Rectal smooth muscle tissue (tissue), 1 donor: Measurements from ENCODE around the gene LYSMD2.

Experiments used
- H3K27ac ChIP-seq: one replicate; pipeline ENCODE4 v1.7.0; 2013; ENCODE audit warnings: low read depth, low read length, inconsistent platforms
- H3K27me3 ChIP-seq: one replicate; pipeline ENCODE4 v1.7.0; 2013; ENCODE audit warnings: low read length; ENCODE audit not compliant: control insufficient read depth, insufficient read depth
- H3K36me3 ChIP-seq: one replicate; pipeline ENCODE4 v1.7.0; 2013; ENCODE audit warnings: low read length; ENCODE audit not compliant: control insufficient read depth, insufficient read depth
- H3K4me1 ChIP-seq: one replicate; pipeline ENCODE4 v1.7.0; 2013; ENCODE audit warnings: low read length; ENCODE audit not compliant: control insufficient read depth, insufficient read depth
- H3K4me3 ChIP-seq: one replicate; pipeline ENCODE4 v1.7.0; 2013; ENCODE audit warnings: low read length
- H3K9ac ChIP-seq: one replicate; pipeline ENCODE4 v1.7.0; 2013; ENCODE audit warnings: low read length

LYSMD2 gene

GRCh38 chr15:51724673-51725072 is 12.8 kb downstream of the LYSMD2 start:
- peaks cover 27% of the 10 kb centered on the region for H3K4me1 ChIP-seq
- H3K27ac ChIP-seq = no peak overlapping the region

GRCh38 chr15:51724199-51724598 is 13.3 kb downstream of the LYSMD2 start:
- no peak overlapping the region for H3K9ac ChIP-seq
- no peak overlapping the region for H3K27ac ChIP-seq
- no peak overlapping the region for H3K4me3 ChIP-seq
- H3K27me3 ChIP-seq = no peaks in the 10 kb centered on the region
- H3K36me3 ChIP-seq = no peaks in the 10 kb centered on the region
- H3K4me1 ChIP-seq = peaks cover 27% of the 10 kb centered on the region

More at GRCh38 chr15:51724673-51725072, 12.8 kb downstream of the LYSMD2 start:
- H3K4me3 ChIP-seq = no peak overlapping the region
- H3K36me3 ChIP-seq = no peaks in the 10 kb centered on the region
- no peak overlapping the region for H3K9ac ChIP-seq
- no peaks in the 10 kb centered on the region for H3K27me3 ChIP-seq

GRCh38 chr15:51721199-51721960 is 16.1 kb downstream of the LYSMD2 start:
- Histone ChIP-seq H3K4me1 (peaks cover 14% of the 10 kb centered on the region), H3K4me3 (no peak overlapping the region), H3K27ac (no peak overlapping the region), H3K27me3 (no peaks in the 10 kb centered on the region), H3K9ac (no peak overlapping the region), H3K36me3 (no peaks in the 10 kb centered on the region)

- Histone ChIP-seq H3K27me3 (no peaks in the 10 kb centered on the region), H3K4me3 (no peak overlapping the region), H3K4me1 (peaks cover 8% of the 10 kb centered on the region), H3K27ac (no peak overlapping the region), H3K36me3 (no peaks in the 10 kb centered on the region), H3K9ac (no peak overlapping the region)
These were observed 17.1 kb downstream of the LYSMD2 start for GRCh38 chr15:51720201-51720995.

- Histone ChIP-seq H3K9ac (no peak overlapping the region), H3K27ac (no peak overlapping the region), H3K4me3 (no peak overlapping the region), H3K27me3 (no peaks in the 10 kb centered on the region), H3K36me3 (no peaks in the 10 kb centered on the region), H3K4me1 (no peaks in the 10 kb centered on the region)
These were observed 18.7 kb downstream of the LYSMD2 start for GRCh38 chr15:51718746-51719145.

- Histone ChIP-seq H3K27ac (no peak overlapping the region), H3K36me3 (no peaks in the 10 kb centered on the region), H3K27me3 (no peaks in the 10 kb centered on the region)
These were observed 19.2 kb downstream of the LYSMD2 start for GRCh38 chr15:51718219-51718618.

GRCh38 chr15:51714911-51715310 is 22.5 kb downstream of the LYSMD2 start:
- no peaks in the 10 kb centered on the region for H3K36me3 ChIP-seq
- H3K27me3 ChIP-seq = no peaks in the 10 kb centered on the region
- no peaks in the 10 kb centered on the region for H3K4me1 ChIP-seq
- no peak overlapping the region for H3K27ac ChIP-seq
- H3K4me3 ChIP-seq = no peak overlapping the region
- H3K9ac ChIP-seq = no peak overlapping the region

More at GRCh38 chr15:51718219-51718618, 19.2 kb downstream of the LYSMD2 start:
- H3K4me3 ChIP-seq = no peak overlapping the region
- no peaks in the 10 kb centered on the region for H3K4me1 ChIP-seq
- no peak overlapping the region for H3K9ac ChIP-seq

- H3K9ac ChIP-seq = no peak overlapping the region
- H3K36me3 ChIP-seq = no peaks in the 10 kb centered on the region
- no peaks in the 10 kb centered on the region for H3K4me1 ChIP-seq
- H3K4me3 ChIP-seq = no peak overlapping the region
- no peaks in the 10 kb centered on the region for H3K27me3 ChIP-seq
- H3K27ac ChIP-seq = no peak overlapping the region
These were observed 23.3 kb downstream of the LYSMD2 start for GRCh38 chr15:51714162-51714561.

- Histone ChIP-seq H3K27ac (peak overlapping the region; percentile 51), H3K27me3 (no peaks in the 10 kb centered on the region), H3K4me3 (no peak overlapping the region)
These were observed 28.4 kb downstream of the LYSMD2 start for GRCh38 chr15:51709031-51709430.

GRCh38 chr15:51708013-51708412 is 29.4 kb downstream of the LYSMD2 start:
- Histone ChIP-seq H3K27ac (peak overlapping the region; percentile 51), H3K4me3 (no peak overlapping the region)

More at GRCh38 chr15:51709031-51709430, 28.4 kb downstream of the LYSMD2 start:
- Histone ChIP-seq H3K4me1 (peaks cover 4% of the 10 kb centered on the region), H3K9ac (no peak overlapping the region), H3K36me3 (no peaks in the 10 kb centered on the region)

GRCh38 chr15:51706926-51707608 is 30.4 kb downstream of the LYSMD2 start:
- H3K27ac ChIP-seq = peak overlapping the region; percentile 75
- H3K27me3 ChIP-seq = no peaks in the 10 kb centered on the region
- H3K4me1 ChIP-seq = peaks cover 4% of the 10 kb centered on the region
- H3K9ac ChIP-seq = no peak overlapping the region
- no peaks in the 10 kb centered on the region for H3K36me3 ChIP-seq
- no peak overlapping the region for H3K4me3 ChIP-seq

More at GRCh38 chr15:51708013-51708412, 29.4 kb downstream of the LYSMD2 start:
- no peaks in the 10 kb centered on the region for H3K36me3 ChIP-seq
- H3K27me3 ChIP-seq = no peaks in the 10 kb centered on the region
- H3K4me1 ChIP-seq = peaks cover 4% of the 10 kb centered on the region
- H3K9ac ChIP-seq = no peak overlapping the region

GRCh38 chr15:51706291-51706690 is 31.2 kb downstream of the LYSMD2 start:
- H3K36me3 ChIP-seq = no peaks in the 10 kb centered on the region
- no peak overlapping the region for H3K9ac ChIP-seq
- H3K27ac ChIP-seq = peak overlapping the region; percentile 50
- no peaks in the 10 kb centered on the region for H3K27me3 ChIP-seq
- peaks cover 4% of the 10 kb centered on the region for H3K4me1 ChIP-seq
- peak overlapping the region; percentile 19 for H3K4me3 ChIP-seq
